ENCODE results near the gene PTAFR.

Gene PTAFR

DNA sequence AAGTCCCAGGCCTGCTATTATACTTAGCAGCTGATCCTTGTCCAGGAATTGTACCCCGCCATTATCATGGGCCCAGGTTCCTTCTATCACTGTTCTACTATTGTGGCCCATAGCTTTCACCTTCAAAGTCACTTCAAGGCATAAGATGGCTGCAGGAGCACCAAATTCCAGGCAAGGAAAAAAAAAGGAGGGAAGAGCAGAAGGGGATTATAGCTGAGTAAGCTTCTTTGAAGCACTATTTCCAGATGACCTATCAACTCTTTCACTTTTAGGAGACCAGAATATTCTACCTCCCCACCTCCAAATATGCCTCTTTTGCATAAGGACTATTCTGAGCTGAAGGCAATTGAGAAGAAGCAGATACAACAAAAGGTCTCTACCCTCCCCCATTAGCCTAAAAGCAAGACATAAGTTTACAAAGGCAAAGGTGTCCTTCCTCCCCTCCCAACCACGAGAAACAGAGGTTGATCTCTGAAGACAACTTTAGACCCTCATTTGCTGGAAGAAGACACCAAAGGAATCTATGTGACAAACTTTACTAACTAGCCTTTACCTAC, 41.8 kb downstream of the PTAFR start:
- Histone ChIP-seq H3K36me3 (ENCODE audit: control insufficient read depth in 2 of 2, insufficient read depth in 1 of 2, low read length in 2 of 2) (no peaks in the 10 kb centered on the region), H3K9me3 (ENCODE audit: control insufficient read depth, insufficient read depth, low read depth, low read length) (no peaks in the 10 kb centered on the region), H3K4me3 (ENCODE audit: low read depth, low read length) (no peak overlapping the region), H3K27ac (ENCODE audit: extremely low read depth, low read depth, low read length) (no peak overlapping the region), H3K4me1 (ENCODE audit: control insufficient read depth, insufficient read depth, low read length) (no peaks in the 10 kb centered on the region)
- ChIA-PET CTCF (interaction anchor here (1.1 kb wide), 1 partner anchor 9 kb away, joined by 5 read pairs; no protein-coding TSS in a partner anchor), POLR2A (no interaction called here)
- TF ChIP-seq REPIN1 (tag by site-specific recombination; IDR thresholded peaks at IDR 0.05; ENCODE audit: low read depth) (no peak), ZNF777 (tag by site-specific recombination; IDR thresholded peaks at IDR 0.05; ENCODE audit: borderline replicate concordance) (no peak), ZIC2 (tag by site-specific recombination; IDR thresholded peaks at IDR 0.05) (no peak), ZNF394 (tag by site-specific recombination; IDR thresholded peaks at IDR 0.05; ENCODE audit: borderline replicate concordance) (no peak), IKZF3 (tag by site-specific recombination; IDR thresholded peaks at IDR 0.05) (no peak), ZNF600 (tag by site-specific recombination; IDR thresholded peaks at IDR 0.05) (no peak), ZNF24 (tag by site-specific recombination; IDR thresholded peaks at IDR 0.05) (no peak), ZNF433 (tag by site-specific recombination; IDR thresholded peaks at IDR 0.05; ENCODE audit: low read depth) (no peak), ZNF623 (tag by site-specific recombination; IDR thresholded peaks at IDR 0.05) (no peak), ZBTB20 (tag by site-specific recombination; IDR thresholded peaks at IDR 0.05) (no peak), GLIS2 (tag by site-specific recombination; IDR thresholded peaks at IDR 0.05) (no peak), ZNF366 (tag by site-specific recombination; conservative IDR thresholded peaks at IDR 0.05) (no peak)

DNA sequence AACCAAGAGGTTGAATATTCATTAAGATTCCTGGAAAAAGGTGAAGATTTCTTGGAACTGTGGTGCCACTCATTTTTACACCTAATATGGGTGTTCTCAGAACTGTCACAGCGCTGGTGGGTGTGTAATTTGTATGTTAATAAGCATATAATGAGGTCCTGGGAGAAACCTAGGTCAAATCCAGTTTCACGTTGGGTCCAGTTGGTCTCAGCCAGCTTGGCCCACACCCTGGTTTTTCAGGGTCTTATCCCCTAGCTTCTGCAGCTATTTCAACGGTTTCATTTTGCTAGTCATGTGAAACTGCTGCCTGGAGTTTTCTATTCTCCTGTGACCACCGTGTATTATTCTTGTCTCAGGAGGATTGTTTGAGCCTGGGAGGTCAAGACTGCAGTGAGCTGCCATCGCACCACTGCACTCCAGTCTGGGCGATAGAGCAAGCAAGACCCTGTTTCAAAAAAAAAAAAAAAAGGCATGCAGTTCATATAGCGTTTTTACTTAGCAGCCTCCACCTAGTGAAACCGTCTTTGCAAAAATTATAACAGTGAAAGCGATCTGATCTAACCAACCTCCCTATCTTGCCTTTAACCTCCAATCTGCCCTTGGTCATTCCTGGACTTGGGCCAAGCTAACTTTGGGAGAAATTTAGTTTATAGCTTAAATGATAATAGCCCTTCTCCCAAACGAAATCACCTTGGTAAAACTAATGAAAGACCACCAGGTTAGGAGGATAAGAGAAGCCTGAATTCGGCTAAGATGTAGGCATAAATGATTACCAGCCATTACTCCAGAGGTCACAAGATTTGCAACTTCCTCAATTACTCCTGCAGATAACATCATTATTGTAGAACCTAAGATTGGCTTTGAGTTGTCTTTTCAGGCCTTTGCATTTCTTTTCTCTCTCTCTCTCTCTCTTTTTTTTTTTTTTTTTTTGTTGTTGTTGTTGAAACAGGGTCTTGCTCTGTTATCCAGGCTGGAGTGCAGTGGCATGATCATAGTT, 44.0 kb downstream of the PTAFR start:
- Histone ChIP-seq H3K27ac (ENCODE audit: extremely low read depth, low read depth, low read length) (no peak overlapping the region), H3K9me3 (ENCODE audit: control insufficient read depth, insufficient read depth, low read depth, low read length) (no peaks in the 10 kb centered on the region), H3K4me3 (ENCODE audit: low read depth, low read length) (no peak overlapping the region), H3K36me3 (ENCODE audit: control insufficient read depth in 2 of 2, insufficient read depth in 1 of 2, low read length in 2 of 2) (no peaks in the 10 kb centered on the region), H3K4me1 (ENCODE audit: control insufficient read depth, insufficient read depth, low read length) (no peaks in the 10 kb centered on the region)
- ChIA-PET POLR2A (no interaction called here), CTCF (interaction anchor here (0.7 kb wide), 1 partner anchor 74 kb away, joined by 8 read pairs; no protein-coding TSS in a partner anchor)
- no peak for TF ChIP-seq ZNF571 (tag by site-specific recombination; IDR thresholded peaks at IDR 0.05)

DNA sequence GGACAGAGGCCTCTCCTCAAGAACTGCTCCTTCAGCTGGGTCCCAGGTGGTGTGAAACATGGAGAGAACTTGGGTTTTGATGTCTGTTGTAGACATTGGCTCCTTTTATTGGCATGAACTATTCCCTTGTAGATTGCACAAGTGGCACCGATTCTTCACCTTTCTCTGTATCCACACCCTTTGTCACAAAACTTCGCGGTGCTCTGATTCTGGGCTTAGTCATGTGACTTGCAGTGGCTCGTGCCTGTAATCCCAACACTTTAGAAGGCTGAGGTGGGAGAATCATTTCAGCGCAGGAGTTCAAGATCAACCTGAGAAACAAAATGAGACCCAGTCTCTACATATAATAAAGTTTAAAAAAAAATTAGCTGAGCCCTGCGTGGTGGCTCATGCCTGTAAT, 45.6 kb downstream of the PTAFR start:
- Histone ChIP-seq H3K36me3 (ENCODE audit: control insufficient read depth in 2 of 2, insufficient read depth in 1 of 2, low read length in 2 of 2) (no peaks in the 10 kb centered on the region), H3K4me3 (ENCODE audit: low read depth, low read length) (no peak overlapping the region), H3K9me3 (ENCODE audit: control insufficient read depth, insufficient read depth, low read depth, low read length) (no peaks in the 10 kb centered on the region), H3K4me1 (ENCODE audit: control insufficient read depth, insufficient read depth, low read length) (no peaks in the 10 kb centered on the region), H3K27ac (ENCODE audit: extremely low read depth, low read depth, low read length) (no peak overlapping the region)
- CTCF ChIA-PET, result no interaction called here
- POLR2A ChIA-PET, result no interaction called here
- TF ChIP-seq ZNF701 (tag by site-specific recombination; IDR thresholded peaks at IDR 0.05) (no peak), ZNF155 (tag by site-specific recombination; IDR thresholded peaks at IDR 0.05) (no peak), ZNF510 (tag by site-specific recombination; IDR thresholded peaks at IDR 0.05; ENCODE audit: insufficient replicate concordance) (no peak), ZNF23 (tag by site-specific recombination; IDR thresholded peaks at IDR 0.05; ENCODE audit: borderline replicate concordance) (no peak), FEZF1 (tag by site-specific recombination; IDR thresholded peaks at IDR 0.05) (no peak), ZNF366 (tag by site-specific recombination; conservative IDR thresholded peaks at IDR 0.05) (no peak), BCL11B (tag by site-specific recombination; IDR thresholded peaks at IDR 0.05; ENCODE audit: low read depth) (no peak), MZF1 (tag by site-specific recombination; IDR thresholded peaks at IDR 0.05; ENCODE audit: borderline replicate concordance) (no peak), HOXD13 (CRISPR knock-in tag; IDR thresholded peaks at IDR 0.05; ENCODE audit: borderline replicate concordance) (no peak)
- TF ChIP-seq, protein P1, sequence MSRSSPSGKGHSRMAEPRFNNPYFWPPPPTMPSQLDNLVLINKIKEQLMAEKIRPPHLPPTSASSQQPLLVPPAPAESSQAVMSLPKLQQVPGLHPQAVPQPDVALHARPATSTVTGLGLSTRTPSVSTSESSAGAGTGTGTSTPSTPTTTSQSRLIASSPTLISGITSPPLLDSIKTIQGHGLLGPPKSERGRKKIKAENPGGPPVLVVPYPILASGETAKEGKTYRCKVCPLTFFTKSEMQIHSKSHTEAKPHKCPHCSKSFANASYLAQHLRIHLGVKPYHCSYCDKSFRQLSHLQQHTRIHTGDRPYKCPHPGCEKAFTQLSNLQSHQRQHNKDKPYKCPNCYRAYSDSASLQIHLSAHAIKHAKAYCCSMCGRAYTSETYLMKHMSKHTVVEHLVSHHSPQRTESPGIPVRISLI (tag by site-specific recombination; IDR thresholded peaks at IDR 0.05), result no peak

Data from HEK293 (cell line).